ENCODE measurements around the gene MVB12B.

DNA sequence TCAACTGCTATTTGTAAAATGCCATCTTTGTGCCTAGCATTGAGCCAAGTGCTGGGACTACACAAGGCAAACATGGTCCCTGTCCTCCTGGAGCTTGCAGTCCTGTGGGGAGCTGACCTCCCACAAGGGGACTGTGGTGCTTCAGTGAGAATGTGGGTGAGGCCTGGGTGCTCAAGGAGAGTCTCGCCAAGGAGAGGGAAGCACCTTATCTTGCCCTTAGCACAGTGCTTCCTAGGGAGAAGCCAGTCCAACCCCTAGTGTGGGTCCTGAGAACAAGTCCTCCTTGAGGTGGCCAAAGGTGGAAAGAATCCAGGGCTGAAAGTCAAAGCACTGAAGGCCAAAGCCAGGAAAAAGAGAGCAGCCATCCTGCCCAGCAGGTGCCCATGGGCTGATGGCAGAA lies 31.1 kb upstream of the MVB12B start:
- TF ChIP-seq CTCF (IDR thresholded peaks at IDR 0.05), result no peak
- TF ChIP-seq POLR2A (IDR thresholded peaks at IDR 0.05), result no peak

Data from Peyer's patch (tissue), 4 donors.